Brain microvascular endothelial cell (primary cell): ENCODE results near the gene NAMPT.
"Not testable (repeated sequence)": the region's sequence is repeated elsewhere in the genome, so short reads cannot be mapped to it uniquely, and the experiment has no call there.

ENCODE experiments used
- DNase-seq: peaks from one replicate; pipeline ENCODE4 v3.0.0-alpha.2; 2020
- H3K27ac ChIP-seq: fragments of 250-450 bp; sonication (Bioruptor Pico); 2 replicates; pipeline ENCODE4 v1.5.1; 2020; ENCODE audit warnings: mild to moderate bottlenecking, moderate library complexity
- H3K27me3 ChIP-seq: fragments of 250-450 bp; sonication (Bioruptor Pico); replicated peaks from 2 replicates; pipeline ENCODE4 v1.5.1; 2020; ENCODE audit warnings: mild to moderate bottlenecking
- H3K36me3 ChIP-seq: fragments of 250-450 bp; sonication (Bioruptor Pico); replicated peaks from 2 replicates; pipeline ENCODE4 v1.5.1; 2020; ENCODE audit warnings: mild to moderate bottlenecking
- H3K4me3 ChIP-seq: 2 replicates; pipeline ENCODE4 v1.5.1; 2011; ENCODE audit warnings: low read depth, mild to moderate bottlenecking, control low read depth, low read length, moderate library complexity
- in situ Hi-C: cut with HindIII; loops from 2 replicates; pipeline ENCODE4 v1.10.0; 2017; ENCODE audit warnings: low sequenced_read_pairs, low pct_ligation_motif_present
- TF ChIP-seq, protein P1 (sequence below): IDR thresholded peaks from 2 replicates; pipeline ENCODE4 v1.5.1; 2011; ENCODE audit warnings: low read depth, mild to moderate bottlenecking, moderate library complexity, low read length, control low read depth, inconsistent platforms; ENCODE audit errors: missing control alignments

Gene NAMPT

DNA sequence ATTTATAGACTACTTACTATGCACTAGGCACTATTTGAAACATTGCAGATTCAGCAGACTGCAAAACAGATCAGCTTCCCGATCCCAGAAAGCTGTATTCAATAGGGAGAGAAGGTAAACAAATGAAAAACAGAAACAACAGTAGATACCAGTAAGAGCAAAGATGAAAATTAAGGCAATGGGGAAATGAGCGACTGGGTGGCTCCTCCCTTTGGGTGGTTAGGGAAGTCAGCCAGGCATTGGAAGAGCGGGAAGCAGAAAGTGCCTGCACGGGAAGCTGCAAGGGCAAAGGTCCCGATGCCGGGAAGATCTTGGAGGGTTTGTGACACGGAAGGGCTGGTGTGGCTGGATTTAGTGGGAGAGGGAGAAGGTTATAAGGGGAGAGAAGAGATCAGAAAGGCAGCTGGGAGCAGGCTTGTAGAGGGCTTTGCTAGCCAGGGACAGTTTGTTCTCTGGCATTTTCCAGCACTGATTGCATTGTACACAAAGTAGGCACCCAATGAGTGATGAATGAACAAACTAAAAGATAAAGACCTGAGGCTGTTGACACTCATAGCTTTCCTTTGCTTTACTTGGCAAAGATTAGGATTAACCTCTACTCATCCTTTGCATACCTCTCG is 67.8 kb downstream of the NAMPT start:
- Histone ChIP-seq H3K27ac (peak overlapping the region; percentile 53), H3K27me3 (no peaks in the 10 kb centered on the region), H3K4me3 (no peak overlapping the region), H3K36me3 (no peaks in the 10 kb centered on the region)
- in situ Hi-C loops, result no loop called here
- peak; percentile 28 for DNase-seq
- TF ChIP-seq, protein P1, sequence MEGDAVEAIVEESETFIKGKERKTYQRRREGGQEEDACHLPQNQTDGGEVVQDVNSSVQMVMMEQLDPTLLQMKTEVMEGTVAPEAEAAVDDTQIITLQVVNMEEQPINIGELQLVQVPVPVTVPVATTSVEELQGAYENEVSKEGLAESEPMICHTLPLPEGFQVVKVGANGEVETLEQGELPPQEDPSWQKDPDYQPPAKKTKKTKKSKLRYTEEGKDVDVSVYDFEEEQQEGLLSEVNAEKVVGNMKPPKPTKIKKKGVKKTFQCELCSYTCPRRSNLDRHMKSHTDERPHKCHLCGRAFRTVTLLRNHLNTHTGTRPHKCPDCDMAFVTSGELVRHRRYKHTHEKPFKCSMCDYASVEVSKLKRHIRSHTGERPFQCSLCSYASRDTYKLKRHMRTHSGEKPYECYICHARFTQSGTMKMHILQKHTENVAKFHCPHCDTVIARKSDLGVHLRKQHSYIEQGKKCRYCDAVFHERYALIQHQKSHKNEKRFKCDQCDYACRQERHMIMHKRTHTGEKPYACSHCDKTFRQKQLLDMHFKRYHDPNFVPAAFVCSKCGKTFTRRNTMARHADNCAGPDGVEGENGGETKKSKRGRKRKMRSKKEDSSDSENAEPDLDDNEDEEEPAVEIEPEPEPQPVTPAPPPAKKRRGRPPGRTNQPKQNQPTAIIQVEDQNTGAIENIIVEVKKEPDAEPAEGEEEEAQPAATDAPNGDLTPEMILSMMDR, result no peak

DNA sequence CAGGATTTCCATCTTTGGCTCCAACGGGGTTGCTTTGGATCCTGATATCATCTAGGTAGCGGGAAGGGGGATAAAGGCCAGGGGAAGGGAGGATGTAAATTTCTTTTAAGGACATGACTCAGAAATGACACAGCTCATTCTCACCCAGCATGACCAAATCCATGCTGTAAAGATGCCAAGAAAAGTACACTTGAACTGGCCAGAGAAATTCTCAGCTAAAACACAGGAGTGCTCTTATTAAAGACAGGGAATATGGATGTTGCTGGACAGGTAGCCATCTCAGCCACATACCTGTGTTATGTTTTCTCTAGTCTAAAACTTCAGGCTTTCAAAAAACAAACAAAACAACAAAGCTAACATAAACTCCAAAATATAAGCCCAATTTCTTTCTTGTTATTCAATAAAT is 68.3 kb downstream of the NAMPT start:
- Histone ChIP-seq H3K36me3 (no peaks in the 10 kb centered on the region), H3K27me3 (no peaks in the 10 kb centered on the region), H3K27ac (peak overlapping the region; percentile 53), H3K4me3 (no peak overlapping the region)
- TF ChIP-seq, protein P1, result no peak
- DNase-seq, result peak; percentile 89
- in situ Hi-C loops, result no loop called here

DNA sequence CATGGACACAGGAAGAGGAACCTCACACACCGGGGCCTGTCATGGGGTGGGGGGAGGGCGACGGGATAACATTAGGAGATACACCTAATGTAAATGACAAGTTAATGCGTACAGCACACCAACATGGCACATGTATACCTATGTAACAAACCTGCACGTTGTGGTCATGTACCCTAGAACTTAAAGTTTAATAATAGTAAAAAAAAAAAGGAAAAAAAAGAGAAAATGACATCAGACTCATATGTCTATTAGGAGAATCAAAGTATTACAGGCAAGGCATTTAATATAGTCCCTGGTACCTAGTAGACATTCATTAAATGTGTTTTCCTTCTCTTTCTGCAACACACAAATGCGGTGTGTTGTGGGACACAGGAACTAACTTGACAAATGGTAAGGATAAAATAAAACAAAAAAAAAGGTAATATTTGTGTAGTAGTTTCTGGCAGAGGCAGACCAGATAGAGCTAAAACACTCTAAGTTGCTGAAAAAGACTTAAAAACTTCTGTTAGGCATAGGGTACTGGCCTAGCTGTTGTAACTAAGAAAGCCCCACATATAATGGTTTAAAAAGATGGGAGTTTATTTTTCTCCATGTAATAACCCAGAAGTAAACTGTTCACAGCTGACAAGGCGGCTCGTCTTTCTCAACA is 68.8 kb downstream of the NAMPT start:
- H3K36me3 ChIP-seq, result no peaks in the 10 kb centered on the region
- H3K27me3 ChIP-seq, result no peaks in the 10 kb centered on the region
- H3K27ac ChIP-seq, result peak overlapping the region; percentile 53
- in situ Hi-C loops, result no loop called here
- TF ChIP-seq, protein P1, result no peak
- H3K4me3 ChIP-seq, result no peak overlapping the region
- DNase-seq, result no peak

DNA sequence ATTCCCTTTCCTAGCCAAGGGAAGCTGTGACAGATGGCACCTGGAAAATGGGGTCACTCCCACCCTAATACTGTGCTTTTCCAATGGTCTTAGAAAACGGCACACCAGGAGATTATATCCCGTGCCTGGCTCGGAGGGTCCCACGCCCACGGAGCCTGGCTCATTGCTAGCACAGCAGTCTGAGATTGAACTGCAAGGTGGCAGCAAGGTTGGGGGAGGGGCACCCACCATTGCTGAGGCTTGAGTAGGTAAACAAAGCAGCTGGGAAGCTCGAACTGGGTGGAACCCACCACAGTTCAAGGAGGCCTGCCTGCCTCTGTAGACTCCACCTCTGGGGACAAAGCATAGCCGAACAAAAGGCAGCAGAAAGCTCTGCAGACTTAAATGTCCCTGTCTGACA is 75.8 kb downstream of the NAMPT start:
- H3K36me3 ChIP-seq, H3K27me3 ChIP-seq, DNase-seq, H3K27ac ChIP-seq, in situ Hi-C loops, H3K4me3 ChIP-seq: not testable (repeated sequence)

DNA sequence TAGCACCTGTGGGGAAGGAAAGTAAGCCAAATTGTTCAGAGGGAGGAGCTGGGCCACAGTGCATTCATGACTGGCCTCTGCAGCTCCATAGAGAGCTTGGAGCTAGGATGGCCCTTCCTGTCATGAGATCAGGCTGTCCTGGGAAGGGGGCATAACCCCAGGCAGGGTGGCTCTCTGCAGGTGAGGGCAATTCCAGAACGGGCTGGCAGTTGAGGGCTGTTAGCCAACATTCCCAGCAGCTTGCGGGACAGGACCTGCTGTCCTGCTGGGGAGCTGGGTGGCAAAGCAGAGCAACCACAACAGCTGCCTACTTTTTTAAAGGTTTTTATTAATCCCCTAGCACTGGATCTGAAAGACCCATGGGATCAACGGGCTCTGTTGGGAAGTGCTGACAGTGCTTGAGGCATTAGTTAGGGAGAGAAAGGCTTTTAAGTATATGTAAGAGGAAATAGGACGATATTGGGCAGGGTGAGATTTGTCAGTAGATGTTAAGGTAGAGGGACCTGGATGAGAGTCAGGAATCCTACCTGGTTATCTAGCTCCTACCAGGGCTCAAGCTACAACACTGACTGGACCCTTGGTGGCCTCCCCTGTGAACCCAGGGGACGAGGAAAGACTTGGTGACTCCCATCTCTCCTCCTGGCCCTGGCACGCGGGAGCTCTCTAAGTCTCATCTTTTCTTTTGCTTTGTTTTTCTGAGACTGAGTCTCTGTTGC is 77.8 kb downstream of the NAMPT start:
- Histone ChIP-seq H3K36me3 (no peaks in the 10 kb centered on the region), H3K27ac (no peak overlapping the region), H3K4me3 (no peak overlapping the region), H3K27me3 (no peaks in the 10 kb centered on the region)
- TF ChIP-seq, protein P1, result no peak
- no peak for DNase-seq
- in situ Hi-C loops, result no loop called here

DNA sequence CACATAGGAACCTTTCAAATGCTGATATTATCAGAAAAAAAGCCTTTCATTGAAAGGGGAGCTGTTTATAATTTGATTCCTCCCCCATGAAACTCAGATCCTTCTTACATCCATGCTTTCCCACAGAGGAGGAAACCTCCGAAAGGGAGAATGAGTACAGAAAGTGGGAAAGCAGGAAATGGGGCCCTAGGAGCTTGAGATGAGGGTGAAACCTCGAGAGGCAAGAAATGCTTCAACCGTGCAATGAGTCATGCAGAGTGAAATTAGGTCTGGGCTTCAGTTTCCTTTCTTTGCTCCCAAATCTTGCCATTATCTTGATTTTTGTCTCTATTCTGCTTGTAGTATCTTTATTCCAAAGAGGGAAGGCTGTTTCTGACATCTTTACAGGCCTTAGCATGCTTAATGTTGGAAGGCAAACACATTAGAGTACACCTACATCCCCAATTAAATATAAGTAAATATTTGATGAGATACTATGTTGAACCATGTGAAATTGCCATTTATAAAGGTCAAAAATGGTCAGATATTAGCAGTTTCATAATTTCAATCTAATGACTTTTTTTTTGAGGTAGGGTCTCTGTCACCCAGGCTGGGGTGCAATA is 79.1 kb downstream of the NAMPT start:
- Histone ChIP-seq H3K27me3 (no peaks in the 10 kb centered on the region), H3K27ac (no peak overlapping the region), H3K4me3 (no peak overlapping the region), H3K36me3 (no peaks in the 10 kb centered on the region)
- in situ Hi-C loops, result no loop called here
- DNase-seq, result peak; percentile 16
- TF ChIP-seq, protein P1, result no peak
